RWPE2 (cell line): ENCODE measurements around the gene MACROD2.
"Not testable (repeated sequence)": the region's sequence is repeated elsewhere in the genome, so short reads cannot be mapped to it uniquely, and the experiment has no call there.

Source experiments
- ATAC-seq: fragments of 200-7000 bp; cut with Tn5 transposase; 3 replicates; pipeline ENCODE4 v1.9.1; 2021; ENCODE audit warnings: low read depth
- DNase-seq: peaks from one replicate; pipeline ENCODE4 v3.0.0-alpha.2; 2020; ENCODE audit warnings: low spot score
- H3K27ac ChIP-seq: fragments of 450-650 bp; 2 replicates; pipeline ENCODE4 v1.5.1; 2017; ENCODE audit warnings: mild to moderate bottlenecking; ENCODE audit not compliant: poor library complexity, severe bottlenecking
- H3K27me3 ChIP-seq: fragments of 250-450 bp; sonication (Bioruptor Pico); 2 replicates; pipeline ENCODE4 v1.5.1; 2021; ENCODE audit warnings: mild to moderate bottlenecking, moderate library complexity; ENCODE audit not compliant: insufficient read depth, poor library complexity, severe bottlenecking
- H3K36me3 ChIP-seq: fragments of 250-450 bp; sonication (Bioruptor Pico); 2 replicates; pipeline ENCODE4 v1.5.1; 2020; ENCODE audit warnings: low read depth, mild to moderate bottlenecking, moderate library complexity
- H3K4me1 ChIP-seq: fragments of 250-450 bp; sonication (Bioruptor Pico); 2 replicates; pipeline ENCODE4 v1.5.1; 2021; ENCODE audit warnings: mild to moderate bottlenecking, moderate library complexity; ENCODE audit not compliant: insufficient read depth, poor library complexity, severe bottlenecking
- H3K4me3 ChIP-seq: fragments of 250-450 bp; sonication (Bioruptor Pico); 2 replicates; pipeline ENCODE4 v1.5.1; 2021; ENCODE audit warnings: mild to moderate bottlenecking, moderate library complexity; ENCODE audit not compliant: severe bottlenecking
- H3K9me3 ChIP-seq: fragments of 250-450 bp; sonication (Bioruptor Pico); 2 replicates; pipeline ENCODE4 v1.5.1; 2021; ENCODE audit warnings: mild to moderate bottlenecking, moderate library complexity; ENCODE audit not compliant: severe bottlenecking
- CTCF ChIP-seq: fragments of 450-650 bp; IDR thresholded peaks from one replicate; pipeline ENCODE4 v1.5.1; 2017; ENCODE audit warnings: mild to moderate bottlenecking, moderate library complexity; ENCODE audit not compliant: poor library complexity, severe bottlenecking

Gene MACROD2

GRCh38 chr20:15191082-15191723 lies 1195.9 kb downstream of the MACROD2 start:
- no peak overlapping the region for H3K27ac ChIP-seq
- no peaks in the 10 kb centered on the region for H3K27me3 ChIP-seq
- no peak for TF ChIP-seq CTCF
- H3K4me3 ChIP-seq = no peak overlapping the region
- no peak for ATAC-seq
- no peaks in the 10 kb centered on the region for H3K36me3 ChIP-seq
- no peaks in the 10 kb centered on the region for H3K4me1 ChIP-seq
- no peaks in the 10 kb centered on the region for H3K9me3 ChIP-seq
- no peak for DNase-seq

DNA sequence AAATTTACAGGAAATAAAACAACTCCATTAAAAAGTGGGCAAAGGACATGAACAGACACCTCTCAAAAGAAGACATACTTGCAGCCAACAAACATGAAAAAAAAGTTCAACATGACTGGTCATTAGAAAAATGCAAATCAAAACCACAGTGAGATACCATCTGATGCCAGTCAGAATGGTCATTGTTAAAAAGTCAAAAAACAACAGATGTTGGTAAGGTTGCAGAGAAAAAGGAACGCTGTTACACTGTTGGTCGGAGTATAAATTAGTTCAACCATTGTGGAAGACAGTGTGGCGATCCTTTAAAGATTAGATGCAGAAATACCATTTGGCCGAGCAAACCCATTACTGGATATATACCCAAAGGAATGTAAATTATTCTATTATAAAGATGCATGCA lies 1200.1 kb downstream of the MACROD2 start:
- DNase-seq (no peak), ATAC-seq (no peak)

DNA sequence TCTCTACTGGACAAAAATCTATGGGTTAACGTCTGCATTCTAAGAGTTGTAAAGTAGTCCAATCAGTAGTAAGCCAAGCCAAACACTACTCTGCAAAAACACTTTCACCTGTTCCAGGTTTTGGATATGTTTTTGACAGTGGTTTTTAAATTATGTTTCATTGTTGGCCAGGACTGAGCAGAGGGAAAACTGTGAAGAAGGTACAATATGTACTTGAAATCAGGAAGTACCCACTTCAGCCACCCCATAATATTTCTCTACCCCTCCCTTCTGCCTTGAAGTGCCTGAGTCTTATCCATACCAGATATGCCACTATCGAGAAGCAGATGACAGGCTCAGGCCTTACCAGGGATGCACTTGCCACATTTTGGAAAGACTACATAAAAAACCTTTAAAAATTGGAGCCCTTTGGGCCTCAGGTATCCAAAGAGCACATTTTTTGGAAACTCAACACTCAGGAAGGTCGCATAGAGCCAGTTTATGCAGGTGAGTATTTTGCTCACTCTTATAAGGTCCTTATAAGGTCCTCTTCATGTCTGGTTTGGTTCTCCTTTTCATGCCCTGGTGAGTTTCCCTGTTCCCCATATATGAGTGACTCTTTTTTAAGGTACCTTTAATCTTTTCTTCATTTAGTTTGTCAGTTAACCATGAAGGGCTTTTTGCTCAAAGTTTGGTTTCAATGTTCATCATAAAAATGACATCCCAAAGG lies 1201.4 kb downstream of the MACROD2 start:
- Histone ChIP-seq H3K9me3 (no peaks in the 10 kb centered on the region), H3K4me3 (no peak overlapping the region), H3K27me3 (no peaks in the 10 kb centered on the region), H3K4me1 (no peaks in the 10 kb centered on the region), H3K27ac (no peak overlapping the region), H3K36me3 (no peaks in the 10 kb centered on the region)
- no peak for TF ChIP-seq CTCF
- no peak for ATAC-seq
- no peak for DNase-seq

More for the DNA sequence above, 1200.1 kb downstream of the MACROD2 start:
- Histone ChIP-seq H3K4me3 (no peak overlapping the region), H3K9me3 (no peaks in the 10 kb centered on the region), H3K4me1 (no peaks in the 10 kb centered on the region), H3K27me3 (no peaks in the 10 kb centered on the region), H3K36me3 (no peaks in the 10 kb centered on the region), H3K27ac (no peak overlapping the region)
- TF ChIP-seq CTCF = no peak

DNA sequence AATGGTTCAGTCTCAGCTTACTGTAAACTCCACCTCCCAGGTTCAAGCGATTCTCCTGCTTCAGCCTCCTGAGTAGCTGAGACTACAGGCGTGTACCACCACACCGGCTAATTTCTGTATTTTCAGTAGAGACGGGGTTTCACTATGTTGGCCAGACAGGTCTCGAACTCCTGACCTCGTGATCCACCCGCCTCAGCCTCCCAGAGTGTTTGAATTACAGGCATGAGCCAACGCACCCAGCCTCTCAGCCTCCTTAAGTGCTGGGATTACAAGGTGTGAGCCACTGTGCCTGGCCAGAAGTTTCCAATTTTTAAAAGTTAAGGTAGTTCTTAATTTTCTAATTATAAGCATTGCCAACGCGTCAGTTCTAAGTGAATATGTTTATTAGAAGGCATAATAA lies 1202.7 kb downstream of the MACROD2 start:
- H3K27ac ChIP-seq, ATAC-seq, H3K9me3 ChIP-seq, H3K4me1 ChIP-seq, H3K36me3 ChIP-seq, H3K27me3 ChIP-seq, DNase-seq, H3K4me3 ChIP-seq: not testable (repeated sequence)

GRCh38 chr20:15199698-15200097 lies 1204.4 kb downstream of the MACROD2 start:
- no peaks in the 10 kb centered on the region for H3K4me1 ChIP-seq
- no peaks in the 10 kb centered on the region for H3K9me3 ChIP-seq
- H3K36me3 ChIP-seq = no peaks in the 10 kb centered on the region
- H3K27me3 ChIP-seq = no peaks in the 10 kb centered on the region
- no peak for ATAC-seq
- DNase-seq = no peak
- no peak overlapping the region for H3K27ac ChIP-seq
- no peak for TF ChIP-seq CTCF
- no peak overlapping the region for H3K4me3 ChIP-seq
